SK-N-MC (cell line): Measurements from ENCODE around the gene KCNQ1.

Source experiments
- EZH2 ChIP-seq: fragments of 200-600 bp; sonication (generic); IDR thresholded peaks from one replicate; pipeline ENCODE4 v1.6.1; 2017; ENCODE audit warnings: antibody characterized with exemption
- FOXP2 ChIP-seq: optimal IDR thresholded peaks from 2 replicates; pipeline ENCODE3; 2011; ENCODE audit warnings: mild to moderate bottlenecking, moderate library complexity; ENCODE audit not compliant: insufficient read depth; ENCODE audit errors: extremely low read length, control extremely low read depth
- POLR2AphosphoS5 ChIP-seq: IDR thresholded peaks from 2 replicates; pipeline ENCODE4 v1.6.1; 2012; ENCODE audit warnings: mild to moderate bottlenecking, low read depth, low read length, borderline replicate concordance

DNA sequence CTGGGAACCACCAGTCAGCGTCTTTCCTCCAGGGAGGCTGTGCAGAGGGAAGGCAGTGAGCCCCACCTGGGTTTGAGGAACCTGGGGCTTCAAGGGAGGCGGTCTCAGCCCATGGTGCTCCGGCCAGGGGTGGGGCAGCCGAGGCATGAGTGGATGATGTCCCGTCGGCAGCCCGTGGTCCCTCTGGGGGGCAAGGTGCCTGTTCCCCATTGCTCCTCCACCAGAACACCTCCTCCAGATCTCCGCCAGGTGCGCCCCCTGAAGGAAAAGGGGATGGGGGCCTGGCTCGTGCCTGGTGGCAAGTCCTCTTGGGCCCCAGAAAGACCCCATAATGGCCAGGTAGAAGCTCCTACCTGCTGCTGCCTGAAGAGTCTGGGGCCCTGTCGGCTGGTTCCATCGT lies 94.1 kb downstream of the KCNQ1 start:
- TF ChIP-seq POLR2AphosphoS5 = no peak
- TF ChIP-seq EZH2 = no peak
- TF ChIP-seq FOXP2 = no peak
